ENCODE results near the gene C22orf15. TPM values are rescaled to one million over a fixed set of nuclear protein-coding genes. Genes with fewer than 3 reads are reported as not detected.
"Not testable (repeated sequence)": the region's sequence is repeated elsewhere in the genome, so short reads cannot be mapped to it uniquely, and the experiment has no call there.

The C22orf15 gene
- total RNA-seq, 4 donors from 2014 or later: not detected

- TF ChIP-seq CTCF (IDR thresholded peaks at IDR 0.05) (no peak), POLR2A (IDR thresholded peaks at IDR 0.05) (peak; percentile 82 to 90)
- Histone ChIP-seq H3K36me3 (peaks cover 0 to 28% (median 0%) of the 10 kb centered on the region in 3 donors), H3K27me3 (no peaks in the 10 kb centered on the region), H3K4me1 (peaks cover 0 to 15% (median 8%) of the 10 kb centered on the region in 4 donors), H3K4me3 (peak overlapping the region; percentile 60 to 91 (median 82)), H3K27ac (peak overlapping the region; percentile 60 to 83 (median 76)), H3K9me3 (no peaks in the 10 kb centered on the region)
- DNase-seq: peak; percentile 85 to 94 (median 89)
Measured at GRCh38 chr22:23716811-23717801, 45.7 kb upstream of the C22orf15 start.

- no peak overlapping the region for H3K27ac ChIP-seq
- H3K4me1 ChIP-seq: peaks cover 0 to 15% (median 8%) of the 10 kb centered on the region in 4 donors
Measured at GRCh38 chr22:23718371-23719165, 44.2 kb upstream of the C22orf15 start.

DNA sequence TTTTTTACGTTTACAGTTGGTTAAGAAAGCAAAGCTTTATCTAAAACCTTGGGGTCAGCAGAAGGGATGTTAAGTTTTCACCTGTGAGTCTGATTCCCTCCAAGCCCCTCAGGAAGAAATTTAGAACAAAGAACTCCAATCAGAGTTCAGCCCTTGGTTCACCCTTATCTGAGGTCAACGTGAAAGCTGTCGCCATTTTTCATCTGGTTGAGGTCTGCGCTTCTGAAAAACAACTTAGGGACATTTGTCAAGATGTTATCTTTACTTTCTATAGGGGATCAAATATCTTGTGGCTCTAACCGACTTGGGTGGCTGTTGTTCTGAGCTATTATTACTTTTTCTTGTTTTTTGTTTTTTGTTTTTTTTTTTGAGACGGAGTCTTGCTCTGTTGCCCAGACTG is 41.9 kb upstream of the C22orf15 start:
- Histone ChIP-seq H3K4me1 (peaks cover 0 to 13% (median 5%) of the 10 kb centered on the region in 4 donors), H3K9me3 (no peaks in the 10 kb centered on the region), H3K36me3 (no peaks in the 10 kb centered on the region), H3K27ac (no peak overlapping the region), H3K27me3 (no peaks in the 10 kb centered on the region), H3K4me3 (no peak overlapping the region)
- TF ChIP-seq POLR2A (IDR thresholded peaks at IDR 0.05): no peak
- no peak for TF ChIP-seq CTCF (IDR thresholded peaks at IDR 0.05)
- DNase-seq: no peak

More at GRCh38 chr22:23718371-23719165, 44.2 kb upstream of the C22orf15 start:
- H3K36me3 ChIP-seq: peaks cover 0 to 14% (median 0%) of the 10 kb centered on the region in 3 donors
- TF ChIP-seq CTCF (IDR thresholded peaks at IDR 0.05) (no peak), POLR2A (IDR thresholded peaks at IDR 0.05) (no peak)
- no peaks in the 10 kb centered on the region for H3K27me3 ChIP-seq
- H3K9me3 ChIP-seq: no peaks in the 10 kb centered on the region
- DNase-seq: no peak
- H3K4me3 ChIP-seq: no peak overlapping the region

DNA sequence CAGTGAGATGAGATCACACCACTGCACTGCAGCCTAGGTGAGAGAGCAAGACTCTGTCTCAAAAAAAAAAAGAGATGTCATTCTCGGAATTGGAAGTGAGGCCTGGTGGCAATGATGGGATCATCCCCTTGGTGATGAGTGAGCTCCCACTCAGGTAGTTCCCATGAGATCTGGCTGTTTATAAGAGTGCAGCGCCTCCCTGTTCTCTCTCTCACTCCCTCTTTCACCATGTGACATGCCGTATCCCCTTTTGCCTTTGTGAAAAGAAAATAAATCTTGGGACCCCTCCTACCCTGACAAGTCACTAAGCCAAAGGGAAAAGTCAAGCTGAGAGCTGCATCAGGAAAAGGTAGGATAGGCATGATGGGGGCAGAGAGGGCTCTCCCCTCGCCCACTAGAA is 40.6 kb upstream of the C22orf15 start:
- H3K36me3 ChIP-seq: no peaks in the 10 kb centered on the region
- no peaks in the 10 kb centered on the region for H3K27me3 ChIP-seq
- H3K27ac ChIP-seq: no peak overlapping the region
- no peak for DNase-seq
- no peaks in the 10 kb centered on the region for H3K9me3 ChIP-seq
- no peak for TF ChIP-seq CTCF (IDR thresholded peaks at IDR 0.05)
- TF ChIP-seq POLR2A (IDR thresholded peaks at IDR 0.05): no peak
- peaks cover 0 to 5% (median 0%) of the 10 kb centered on the region in 4 donors for H3K4me1 ChIP-seq
- H3K4me3 ChIP-seq: no peak overlapping the region

DNA sequence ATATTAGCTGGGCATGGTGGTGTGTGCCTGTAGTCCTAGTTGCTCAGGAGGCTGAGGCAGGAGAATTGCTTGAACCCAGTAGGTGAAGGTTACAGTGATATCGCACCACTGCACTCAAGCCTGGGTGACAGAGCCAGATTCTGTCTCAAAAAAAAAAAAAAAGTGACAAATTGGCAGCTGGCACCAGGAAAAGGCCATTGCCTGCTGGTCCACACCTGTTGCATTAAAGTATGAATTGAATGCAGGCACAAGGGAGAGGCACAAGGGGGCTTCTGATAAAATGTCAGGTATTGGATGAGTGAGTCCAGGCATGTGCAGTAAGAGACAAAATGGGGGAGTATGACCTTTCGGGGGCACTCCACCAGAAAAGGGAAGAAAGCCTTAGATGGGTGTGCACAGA is 40.1 kb upstream of the C22orf15 start:
- DNase-seq: no peak
- no peaks in the 10 kb centered on the region for H3K27me3 ChIP-seq
- H3K27ac ChIP-seq: no peak overlapping the region
- no peaks in the 10 kb centered on the region for H3K9me3 ChIP-seq
- H3K4me3 ChIP-seq: no peak overlapping the region
- H3K36me3 ChIP-seq: no peaks in the 10 kb centered on the region
- no peaks in the 10 kb centered on the region for H3K4me1 ChIP-seq
- TF ChIP-seq POLR2A (IDR thresholded peaks at IDR 0.05) (no peak), CTCF (IDR thresholded peaks at IDR 0.05) (no peak)

DNA sequence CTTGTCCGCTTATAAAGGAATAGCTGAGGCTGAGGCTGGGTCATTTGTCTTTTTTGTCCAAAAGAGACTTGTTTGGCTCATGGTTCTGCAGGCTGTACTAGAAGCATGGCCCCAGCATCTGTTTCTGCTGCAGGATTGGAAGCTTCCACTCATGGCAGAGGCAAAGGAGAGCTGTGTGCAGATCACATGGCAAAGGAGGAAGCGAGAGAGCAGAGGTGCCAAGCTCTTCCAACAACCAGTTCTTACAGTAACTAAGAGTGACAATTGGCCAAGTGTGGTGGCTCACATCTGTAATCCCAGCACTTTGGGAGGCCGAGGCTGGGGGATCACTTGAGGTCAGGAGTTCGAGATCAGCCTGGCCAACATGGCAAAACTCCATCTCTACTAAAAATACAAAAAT is 34.7 kb upstream of the C22orf15 start:
- not testable (repeated sequence) for H3K9me3 ChIP-seq, H3K36me3 ChIP-seq, H3K27ac ChIP-seq, H3K4me1 ChIP-seq, H3K4me3 ChIP-seq, DNase-seq, H3K27me3 ChIP-seq
